T47D (cell line): ENCODE results near the gene MRPL4.

Experiments used
- DNase-seq, 2 experiments: peaks; one replicate each; pipeline versions ENCODE4 v3.0.0 to v3.0.0-alpha.2; 2011 to 2012; ENCODE audit warnings: low read depth in 1 of 2, low spot score in 1 of 2
- JUND ChIP-seq: IDR thresholded peaks from 2 replicates; pipeline ENCODE4 v1.6.1; 2012; ENCODE audit warnings: low read depth
- in situ Hi-C: cut with HindIII; loops from 2 replicates; pipeline ENCODE4 v1.10.0; 2016; ENCODE audit warnings: low sequenced_read_pairs, low pct_unique_long_range_greater_than_20kb

Gene MRPL4

DNA sequence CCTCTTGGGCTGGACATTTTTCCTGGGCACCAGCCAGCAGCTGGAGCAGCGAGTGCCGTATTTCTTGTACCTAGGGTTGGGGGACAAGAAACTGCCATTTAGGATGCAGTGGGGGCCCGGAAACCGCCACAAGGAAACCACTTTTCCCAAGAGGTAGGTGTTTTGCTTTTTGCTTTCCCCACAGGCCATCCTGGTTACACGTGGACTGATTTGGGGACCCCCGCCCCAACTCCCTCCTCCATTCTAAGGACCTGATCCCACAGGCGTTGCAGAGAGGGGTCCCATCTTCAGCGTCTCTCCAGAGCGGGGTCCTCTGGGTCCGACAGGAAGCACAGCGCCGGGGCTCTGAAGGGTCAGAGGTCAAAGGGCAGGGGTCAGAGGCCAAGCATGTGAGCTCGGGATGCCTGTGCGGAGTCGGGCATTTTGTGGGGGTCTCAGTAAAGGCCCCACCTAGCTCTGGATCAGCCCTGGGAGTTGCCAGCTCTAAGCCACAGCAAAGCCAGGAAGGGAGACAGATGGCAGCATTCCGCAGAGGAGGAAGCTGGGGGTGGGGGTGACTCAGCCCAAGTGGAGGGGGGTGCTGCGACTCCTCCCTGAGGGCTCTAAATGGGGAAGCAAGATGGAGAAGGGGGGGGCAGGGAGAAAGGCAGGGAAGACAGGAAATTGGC is 53.3 kb downstream of the MRPL4 start:
- in situ Hi-C loops, result no loop called here
- DNase-seq, result no peak
- no peak for TF ChIP-seq JUND

GRCh38 chr19:10306327-10306726 is 54.3 kb downstream of the MRPL4 start:
- in situ Hi-C loops, result no loop called here
- DNase-seq, result no peak
- TF ChIP-seq JUND, result no peak

- no peak for TF ChIP-seq JUND
- in situ Hi-C loops, result no loop called here
- DNase-seq, result no peak
These were observed 57.4 kb downstream of the MRPL4 start, which contains the start of gene ZGLP1 for GRCh38 chr19:10309423-10309822. TSS of gene ZGLP1 (minus strand) at chr19:10309815.
